GM19193 (cell line): Measurements from ENCODE around the gene ACTN4.

Experiments
- POLR2A ChIP-seq: IDR thresholded peaks from 4 replicates; pipeline ENCODE4 v1.6.1; 2011; ENCODE audit not compliant: insufficient read depth, insufficient read length; ENCODE audit errors: extremely low read depth

ACTN4 gene

GRCh38 chr19:38632476-38633213 is 14.8 kb upstream of the ACTN4 start:
- TF ChIP-seq POLR2A = peak; percentile 22

GRCh38 chr19:38634757-38635482 is 12.5 kb upstream of the ACTN4 start:
- TF ChIP-seq POLR2A = peak; percentile 32

DNA sequence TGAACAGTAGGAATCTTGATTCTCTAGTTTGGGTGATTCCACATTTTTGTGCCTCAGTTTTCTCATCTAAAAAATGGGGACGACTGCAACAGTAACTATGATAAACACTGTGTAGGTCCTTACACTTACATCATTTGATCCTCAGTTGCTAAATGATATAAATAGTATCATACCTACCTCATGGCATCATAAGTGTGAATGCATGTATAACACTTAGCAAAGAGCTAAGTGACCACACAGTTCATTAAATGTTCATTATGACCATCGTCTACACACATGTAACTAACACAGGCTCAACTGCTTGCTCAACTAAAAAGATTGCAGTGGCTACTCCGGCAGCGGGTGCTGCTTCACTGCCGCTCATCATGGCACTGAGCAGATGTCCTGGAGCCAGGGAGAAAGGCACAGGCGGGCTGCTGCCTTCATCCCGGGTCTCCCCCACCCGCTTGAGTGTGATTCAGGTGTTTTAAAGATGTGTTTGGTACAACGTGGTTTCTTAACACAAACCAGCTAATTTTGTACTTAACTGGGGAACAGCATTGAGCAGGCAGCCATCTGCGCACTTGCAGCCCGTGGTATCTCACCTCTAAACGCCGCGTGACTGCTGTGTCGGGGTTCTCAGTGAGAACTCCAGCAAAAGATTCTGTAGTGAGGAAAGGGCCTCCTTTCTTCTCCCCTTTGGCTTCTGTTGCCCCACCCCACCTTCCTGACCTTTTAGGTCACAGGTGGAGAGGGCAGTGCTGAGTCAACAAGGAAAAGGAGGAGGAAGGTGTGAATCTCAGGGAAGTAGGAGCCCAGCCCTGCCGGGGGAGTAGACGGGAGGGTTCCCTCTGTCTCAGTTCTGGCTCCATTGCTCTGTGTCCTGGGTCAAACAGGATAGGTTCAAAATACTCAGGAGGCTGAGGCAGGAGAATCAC is 11.7 kb upstream of the ACTN4 start:
- TF ChIP-seq POLR2A = no peak

DNA sequence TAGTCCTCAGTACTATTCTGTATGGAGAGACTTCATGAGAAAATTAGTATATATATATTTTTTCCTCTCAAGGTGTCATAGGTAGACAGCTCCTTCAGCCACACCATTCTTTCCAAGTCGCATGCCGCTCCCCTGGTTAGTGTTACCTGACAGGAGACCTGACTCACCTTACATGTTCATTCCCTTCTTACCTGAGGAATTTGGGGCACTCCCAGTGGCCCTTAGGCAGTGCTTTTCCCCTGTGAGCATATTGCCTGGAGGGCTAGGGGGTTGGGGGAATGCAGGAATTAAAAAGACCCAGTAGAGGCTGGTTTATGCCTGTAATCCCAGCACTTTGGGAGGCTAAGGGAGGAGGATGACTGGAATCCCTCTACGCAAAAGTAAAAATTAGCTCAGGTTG is 9.0 kb upstream of the ACTN4 start:
- no peak for TF ChIP-seq POLR2A

DNA sequence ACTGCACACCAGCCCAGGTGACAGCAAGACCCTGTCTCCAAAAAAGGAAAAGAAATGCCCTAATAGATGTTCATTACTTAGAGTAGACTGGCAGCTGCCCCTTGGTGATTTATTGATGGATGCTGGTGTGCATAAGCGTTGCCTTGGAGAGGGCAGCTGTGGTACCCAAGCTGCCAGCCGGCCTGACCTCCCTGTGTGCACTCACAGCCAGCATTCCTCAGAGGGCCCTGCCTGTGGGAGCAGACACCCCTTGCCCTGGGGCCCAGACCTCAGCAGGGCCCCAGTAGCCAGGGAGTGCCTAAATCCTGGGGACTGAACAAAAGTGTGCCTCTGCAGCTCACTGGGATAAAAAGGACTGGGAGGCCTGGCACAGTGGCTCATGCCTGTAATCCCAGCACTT is 7.8 kb upstream of the ACTN4 start:
- TF ChIP-seq POLR2A = no peak

DNA sequence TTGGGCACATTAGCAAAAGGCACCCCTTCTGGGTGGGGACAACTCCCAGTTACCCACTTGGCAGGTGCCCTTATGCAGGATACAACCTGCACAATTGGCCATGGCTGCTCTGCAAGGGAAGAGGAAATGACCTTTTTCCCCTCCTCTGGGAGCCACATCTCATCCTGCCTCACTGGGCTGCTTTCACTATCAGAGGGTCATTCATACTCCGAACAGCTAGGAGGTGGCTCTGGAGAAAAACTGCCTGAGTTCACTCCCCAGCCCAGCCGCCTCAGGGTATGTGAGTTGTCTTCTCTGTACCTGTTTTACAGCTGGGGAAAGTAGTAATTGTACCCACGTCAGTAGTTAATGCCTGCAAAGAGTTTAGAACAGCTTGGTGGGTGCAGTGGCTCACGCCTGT is 7.1 kb upstream of the ACTN4 start:
- TF ChIP-seq POLR2A = no peak

GRCh38 chr19:38642176-38642575 is 5.3 kb upstream of the ACTN4 start:
- no peak for TF ChIP-seq POLR2A

GRCh38 chr19:38644719-38645118 is 2.7 kb upstream of the ACTN4 start:
- TF ChIP-seq POLR2A = no peak

DNA sequence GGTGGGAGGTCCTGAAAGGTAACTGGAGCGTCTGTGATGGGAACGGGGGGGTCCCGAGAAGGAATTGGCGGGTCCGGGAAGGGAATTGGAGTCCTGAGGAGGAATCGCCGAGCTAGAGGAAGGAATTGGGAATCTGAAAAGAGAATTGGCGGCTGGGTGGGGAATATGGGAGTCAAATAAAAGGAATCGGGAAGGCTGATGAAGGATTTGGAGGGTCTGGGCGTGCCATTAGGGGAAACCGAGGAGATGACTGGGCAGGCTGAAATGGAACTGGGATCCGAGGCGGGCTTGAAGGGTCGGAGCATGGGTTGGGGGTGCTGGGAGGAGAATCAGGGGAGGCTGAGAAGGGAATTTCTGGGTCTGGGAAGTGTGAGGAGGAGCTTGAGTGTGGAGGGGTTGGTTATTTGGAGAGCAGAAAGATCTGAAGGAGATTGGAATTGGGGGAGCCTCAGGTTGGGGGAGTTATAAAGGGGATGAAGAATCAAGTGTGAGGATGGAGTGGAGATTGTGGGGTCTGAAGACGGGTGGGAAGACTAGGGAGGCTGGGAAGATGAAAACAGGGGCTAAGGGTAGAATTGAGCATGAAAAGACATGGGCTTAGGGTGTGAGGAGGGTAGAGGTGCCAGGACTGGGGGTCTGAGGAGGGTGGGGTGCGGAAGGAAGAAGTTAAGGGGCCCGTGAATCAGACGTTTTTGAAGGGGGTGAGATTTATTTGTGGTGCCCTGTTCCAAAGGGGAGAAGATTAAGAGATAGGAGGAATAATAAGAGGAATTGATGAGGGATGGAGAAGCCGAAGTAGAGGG is 718 bp downstream of the ACTN4 start:
- no peak for TF ChIP-seq POLR2A

- TF ChIP-seq POLR2A = no peak
Measured at GRCh38 chr19:38648769-38649304, 1.4 kb downstream of the ACTN4 start.

DNA sequence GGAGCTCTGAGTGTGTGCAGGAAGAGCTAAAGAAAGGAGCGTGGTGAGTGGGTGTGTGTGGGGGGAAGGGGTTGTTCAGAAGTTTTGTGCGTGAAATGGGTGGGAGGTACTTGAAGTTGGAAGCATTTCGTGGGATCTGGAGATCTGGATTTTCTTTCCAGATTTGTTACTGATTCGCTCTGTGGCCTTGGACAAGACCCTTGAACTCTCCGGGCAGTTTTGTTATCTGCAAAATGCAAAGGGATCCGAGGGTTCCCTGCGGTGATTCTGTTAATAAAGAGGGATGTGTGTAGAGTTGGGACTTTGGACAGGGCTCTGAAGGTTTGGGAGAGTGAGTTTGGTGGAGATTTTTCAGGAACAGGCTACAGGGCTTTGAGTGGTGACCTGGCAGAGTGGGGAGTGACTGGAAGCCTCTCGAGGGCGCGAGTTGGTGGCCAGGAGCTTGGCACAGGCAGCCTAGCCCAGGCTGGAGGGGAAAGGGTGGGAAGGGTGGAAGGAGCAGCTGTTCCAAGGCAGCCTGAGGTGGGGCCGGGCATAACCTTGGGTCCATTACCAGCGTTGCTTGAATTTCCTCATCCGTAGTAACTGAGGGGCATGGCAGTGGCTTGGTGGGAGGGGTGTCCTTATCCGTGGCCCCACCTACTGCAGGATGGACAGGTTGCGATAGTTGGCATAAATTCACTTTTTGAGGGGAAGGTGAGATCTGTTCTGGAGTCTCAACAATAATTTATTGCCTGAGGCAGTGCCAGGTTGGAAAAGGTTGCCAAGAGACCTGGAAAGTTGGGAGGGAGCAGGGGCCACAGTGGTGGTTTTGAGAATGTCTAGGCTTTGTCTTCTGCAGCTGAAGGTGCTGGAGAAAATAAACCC is 2.1 kb downstream of the ACTN4 start:
- no peak for TF ChIP-seq POLR2A

DNA sequence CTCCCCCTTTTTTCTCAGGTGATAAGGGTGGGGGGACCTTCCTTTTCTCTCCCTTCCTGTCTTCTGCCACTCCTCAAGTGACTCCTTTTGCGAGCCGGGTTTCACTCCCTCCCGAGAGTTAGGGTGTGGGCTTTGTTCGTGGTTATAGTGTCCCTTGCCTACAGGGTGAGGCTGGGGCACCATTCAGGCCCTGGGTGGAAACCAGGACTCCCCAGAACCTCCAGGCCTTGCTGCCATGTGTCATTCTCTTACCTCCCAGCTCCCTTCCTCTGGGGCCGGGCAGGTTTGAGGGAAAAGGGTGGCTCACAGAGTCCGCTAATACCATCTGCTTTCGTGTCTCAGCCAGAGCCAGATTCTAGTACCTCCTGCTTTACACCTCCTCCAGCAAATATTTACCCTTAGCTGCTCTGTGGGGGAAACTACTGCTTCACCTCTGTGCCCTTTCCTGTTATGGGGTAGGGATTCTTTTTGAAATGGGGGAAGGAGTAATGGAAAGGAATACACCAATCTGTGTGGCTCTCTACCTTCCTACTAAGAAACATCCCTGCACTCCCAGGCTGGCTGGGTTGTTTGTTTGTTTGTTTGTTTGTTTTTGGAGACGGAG is 2.8 kb downstream of the ACTN4 start:
- TF ChIP-seq POLR2A = no peak
